Prostate gland (tissue), 2 donors: Measurements from ENCODE around the gene VPS13D. TPM values are rescaled to one million over a fixed set of nuclear protein-coding genes. Genes with fewer than 3 reads are reported as not detected.
"Not testable (repeated sequence)": the region's sequence is repeated elsewhere in the genome, so short reads cannot be mapped to it uniquely, and the experiment has no call there.

Experiments
- DNase-seq: peaks from one replicate; pipeline ENCODE4 v3.0.0-alpha.2; 2019; ENCODE audit warnings: low spot score
- H3K27ac ChIP-seq, 2 donors: fragments of 200-600 bp; sonication (generic); 2 replicates each; pipeline ENCODE4 v1.5.1; 2017 to 2019
- H3K27me3 ChIP-seq: fragments of 200-600 bp; sonication (generic); replicated peaks from 2 replicates; pipeline ENCODE4 v1.5.1; 2019; ENCODE audit not compliant: insufficient read depth
- H3K36me3 ChIP-seq, 2 donors: fragments of 200-600 bp; sonication (generic); 1 replicate in 1 of 2; 2 replicates in 1 of 2; pipeline versions ENCODE4 v1.5.1 to v1.8.1; 2017 to 2019
- H3K4me1 ChIP-seq: fragments of 200-600 bp; sonication (generic); replicated peaks from 2 replicates; pipeline ENCODE4 v1.5.1; 2019
- H3K4me3 ChIP-seq, 2 donors: fragments of 200-600 bp; sonication (generic); 2 replicates each; pipeline ENCODE4 v1.5.1; 2017 to 2019
- H3K9me3 ChIP-seq: fragments of 200-600 bp; sonication (generic); 2 replicates; pipeline ENCODE4 v1.5.1; 2017
- CTCF ChIP-seq, 4 experiments: fragments of 200-600 bp in 2 of 4; fragments of 450-650 bp in 2 of 4; sonication (generic) in 2 of 4; IDR thresholded peaks; 1 replicate in 3 of 4; 2 replicates in 1 of 4; pipeline ENCODE4 v1.5.1; 2016 to 2019; ENCODE audit warnings: antibody characterized with exemption in 4 of 4, mild to moderate bottlenecking in 2 of 4, moderate library complexity in 2 of 4
- POLR2A ChIP-seq: fragments of 450-650 bp; IDR thresholded peaks from one replicate; pipeline ENCODE4 v1.6.1; 2016; ENCODE audit warnings: antibody characterized with exemption, mild to moderate bottlenecking
- POLR2AphosphoS5 ChIP-seq: sonication (generic); formaldehyde crosslinking; IDR thresholded peaks from one replicate; pipeline ENCODE4 v1.6.1; 2017; ENCODE audit warnings: antibody characterized with exemption
- WGBS: methylation state at CpG from one replicate; pipeline ENCODE4 v1.1.5; 2018; 5-methylcytosine and 5-hydroxymethylcytosine counted together
- intact Hi-C: fragments of 100-400 bp; cut with DNase I; formaldehyde crosslinking; loops from one replicate; pipeline ENCODE4 v1.14.2; 2022
- total RNA-seq, 2 donors: library from RNA; depleted of rRNA; stranded (reverse); fragments of >200 nt; gene quantifications; one replicate each; pipeline ENCODE4 v1.1.0, GENCODE V29; 2016

The VPS13D gene
- total RNA-seq, 2 donors from 2014 or later: 60.7 to 80.8 TPM

- Histone ChIP-seq H3K9me3 (no peaks in the 10 kb centered on the region), H3K27ac (no peak overlapping the region), H3K27me3 (no peaks in the 10 kb centered on the region), H3K4me1 (no peaks in the 10 kb centered on the region), H3K4me3 (no peak overlapping the region), H3K36me3 (peaks cover 0 to 5% of the 10 kb centered on the region in 2 donors)
- no peak for DNase-seq
- WGBS: 56% methylated on average over 2 of the region's 2 CpGs
- TF ChIP-seq POLR2AphosphoS5 (no peak), POLR2A (no peak), CTCF (IDR thresholded peaks at IDR 0.05) (no peak)
- intact Hi-C loops: no loop called here
These were observed 90.7 kb downstream of the VPS13D start for GRCh38 chr1:12320486-12320885.

GRCh38 chr1:12324423-12324822 is 94.6 kb downstream of the VPS13D start:
- Histone ChIP-seq H3K36me3 (peaks cover 0 to 5% of the 10 kb centered on the region in 2 donors), H3K4me3 (no peak overlapping the region), H3K27ac (no peak overlapping the region), H3K9me3 (no peaks in the 10 kb centered on the region), H3K4me1 (no peaks in the 10 kb centered on the region), H3K27me3 (no peaks in the 10 kb centered on the region)
- 97% methylated on average over 3 of the region's 3 CpGs for WGBS
- no peak for TF ChIP-seq CTCF (IDR thresholded peaks at IDR 0.05)
- TF ChIP-seq POLR2AphosphoS5: no peak
- TF ChIP-seq POLR2A: no peak
- intact Hi-C loops: no loop called here
- DNase-seq: no peak

GRCh38 chr1:12324973-12325372 is 95.1 kb downstream of the VPS13D start:
- WGBS: 95% methylated on average over 5 of the region's 5 CpGs
- intact Hi-C loops, H3K36me3 ChIP-seq: not testable (repeated sequence)

GRCh38 chr1:12326986-12327385 is 97.2 kb downstream of the VPS13D start:
- Histone ChIP-seq H3K4me1 (no peaks in the 10 kb centered on the region), H3K36me3 (peaks cover 0 to 5% of the 10 kb centered on the region in 2 donors), H3K27me3 (no peaks in the 10 kb centered on the region), H3K9me3 (no peaks in the 10 kb centered on the region), H3K4me3 (no peak overlapping the region), H3K27ac (no peak overlapping the region)
- no peak for DNase-seq
- no peak for TF ChIP-seq POLR2AphosphoS5
- no peak for TF ChIP-seq POLR2A
- no peak for TF ChIP-seq CTCF (IDR thresholded peaks at IDR 0.05)
- WGBS: 88% methylated on average over 5 of the region's 5 CpGs
- intact Hi-C loops: no loop called here

More at GRCh38 chr1:12324973-12325372, 95.1 kb downstream of the VPS13D start:
- not testable (repeated sequence) for H3K27me3 ChIP-seq, H3K9me3 ChIP-seq, DNase-seq, H3K4me3 ChIP-seq, H3K27ac ChIP-seq, H3K4me1 ChIP-seq

GRCh38 chr1:12327566-12327965 is 97.7 kb downstream of the VPS13D start:
- TF ChIP-seq CTCF (IDR thresholded peaks at IDR 0.05) (no peak), POLR2AphosphoS5 (no peak), POLR2A (no peak)
- Histone ChIP-seq H3K9me3 (no peaks in the 10 kb centered on the region), H3K36me3 (peaks cover 0 to 5% of the 10 kb centered on the region in 2 donors), H3K4me3 (no peak overlapping the region), H3K27ac (no peak overlapping the region), H3K4me1 (no peaks in the 10 kb centered on the region), H3K27me3 (no peaks in the 10 kb centered on the region)
- 96% methylated on average over 7 of the region's 7 CpGs for WGBS
- DNase-seq: no peak
- intact Hi-C loops: no loop called here
